ENCODE data around the gene TLE3. TPM values are rescaled to one million over a fixed set of nuclear protein-coding genes. Genes with fewer than 3 reads are reported as not detected.

The TLE3 gene
- total RNA-seq, 2 donors from 2014 or later, result 157 to 246 TPM

DNA sequence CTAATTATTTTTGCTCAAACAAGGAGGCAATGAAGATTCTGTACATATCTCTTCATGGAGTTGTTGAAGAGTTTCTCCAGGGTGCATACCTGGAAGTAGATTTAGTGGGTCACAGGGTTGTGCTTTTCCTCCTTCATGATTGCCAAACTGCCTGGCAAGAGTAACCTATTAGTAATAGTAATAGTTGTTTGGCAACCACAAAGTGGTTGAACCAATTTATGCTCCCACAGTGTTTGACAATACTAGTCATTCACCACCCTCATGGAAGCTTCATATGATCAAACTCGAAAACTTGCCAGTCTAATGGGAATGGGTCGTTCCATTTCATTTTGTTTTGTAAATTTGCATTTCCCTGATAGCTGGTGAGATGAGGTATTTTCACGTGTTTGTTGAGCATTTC is 57.8 kb downstream of the TLE3 start:
- no peaks in the 10 kb centered on the region for H3K4me1 ChIP-seq (replicated peaks)
- no peaks in the 10 kb centered on the region for H3K36me3 ChIP-seq
- intact Hi-C loops (cut with DNase I), result no loop called here
- H3K9me3 ChIP-seq, result no peaks in the 10 kb centered on the region
- 87% methylated on average over 3 of the region's 3 CpGs for WGBS
- TF ChIP-seq, protein P1, sequence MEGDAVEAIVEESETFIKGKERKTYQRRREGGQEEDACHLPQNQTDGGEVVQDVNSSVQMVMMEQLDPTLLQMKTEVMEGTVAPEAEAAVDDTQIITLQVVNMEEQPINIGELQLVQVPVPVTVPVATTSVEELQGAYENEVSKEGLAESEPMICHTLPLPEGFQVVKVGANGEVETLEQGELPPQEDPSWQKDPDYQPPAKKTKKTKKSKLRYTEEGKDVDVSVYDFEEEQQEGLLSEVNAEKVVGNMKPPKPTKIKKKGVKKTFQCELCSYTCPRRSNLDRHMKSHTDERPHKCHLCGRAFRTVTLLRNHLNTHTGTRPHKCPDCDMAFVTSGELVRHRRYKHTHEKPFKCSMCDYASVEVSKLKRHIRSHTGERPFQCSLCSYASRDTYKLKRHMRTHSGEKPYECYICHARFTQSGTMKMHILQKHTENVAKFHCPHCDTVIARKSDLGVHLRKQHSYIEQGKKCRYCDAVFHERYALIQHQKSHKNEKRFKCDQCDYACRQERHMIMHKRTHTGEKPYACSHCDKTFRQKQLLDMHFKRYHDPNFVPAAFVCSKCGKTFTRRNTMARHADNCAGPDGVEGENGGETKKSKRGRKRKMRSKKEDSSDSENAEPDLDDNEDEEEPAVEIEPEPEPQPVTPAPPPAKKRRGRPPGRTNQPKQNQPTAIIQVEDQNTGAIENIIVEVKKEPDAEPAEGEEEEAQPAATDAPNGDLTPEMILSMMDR (IDR thresholded peaks at IDR 0.05), result no peak
- TF ChIP-seq POLR2A (IDR thresholded peaks at IDR 0.05) (no peak), POLR2AphosphoS5 (IDR thresholded peaks at IDR 0.05) (no peak)
- no peak overlapping the region for H3K4me3 ChIP-seq
- no peak for DNase-seq (ENCODE audit: low spot score)
- no peaks in the 10 kb centered on the region for H3K27me3 ChIP-seq (replicated peaks; ENCODE audit: insufficient read depth)
- H3K27ac ChIP-seq, result no peak overlapping the region

DNA sequence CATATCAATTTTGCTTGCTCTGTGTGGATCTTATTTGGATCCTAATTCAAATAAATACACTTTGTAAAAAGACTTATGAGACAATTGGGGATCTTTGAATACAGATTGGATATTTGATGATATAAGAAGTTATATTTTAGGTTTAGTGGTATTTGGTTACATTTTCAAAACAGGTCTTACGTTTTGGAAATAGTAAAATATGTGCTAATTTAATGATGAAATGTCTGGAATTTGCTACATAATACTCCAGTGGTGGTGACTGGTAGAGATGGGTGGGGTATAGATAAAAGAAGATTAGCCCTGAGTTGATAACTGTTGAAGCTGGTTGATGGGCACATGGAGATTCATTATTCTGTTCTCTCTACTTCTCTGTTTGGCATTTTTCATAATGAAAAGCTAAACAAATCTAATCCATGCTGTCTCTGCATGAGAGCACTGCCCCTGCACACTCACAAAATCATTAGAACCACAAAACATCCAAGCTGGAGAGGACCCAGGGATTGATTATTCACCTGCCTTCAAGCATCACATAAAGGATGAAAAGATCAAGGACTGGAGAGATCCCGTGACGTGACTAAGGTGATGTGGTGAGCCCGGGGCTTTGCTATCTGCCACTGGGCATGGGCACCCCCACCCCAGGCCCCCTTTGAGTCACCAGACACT is 58.9 kb downstream of the TLE3 start:
- Histone ChIP-seq H3K9me3 (no peaks in the 10 kb centered on the region), H3K27me3 (replicated peaks; ENCODE audit: insufficient read depth) (no peaks in the 10 kb centered on the region), H3K36me3 (no peaks in the 10 kb centered on the region), H3K27ac (no peak overlapping the region), H3K4me3 (no peak overlapping the region), H3K4me1 (replicated peaks) (no peaks in the 10 kb centered on the region)
- intact Hi-C loops (cut with DNase I), result no loop called here
- WGBS, result 79% methylated on average over 4 of the region's 4 CpGs
- no peak for DNase-seq (ENCODE audit: low spot score)
- no peak for TF ChIP-seq POLR2A (IDR thresholded peaks at IDR 0.05)

DNA sequence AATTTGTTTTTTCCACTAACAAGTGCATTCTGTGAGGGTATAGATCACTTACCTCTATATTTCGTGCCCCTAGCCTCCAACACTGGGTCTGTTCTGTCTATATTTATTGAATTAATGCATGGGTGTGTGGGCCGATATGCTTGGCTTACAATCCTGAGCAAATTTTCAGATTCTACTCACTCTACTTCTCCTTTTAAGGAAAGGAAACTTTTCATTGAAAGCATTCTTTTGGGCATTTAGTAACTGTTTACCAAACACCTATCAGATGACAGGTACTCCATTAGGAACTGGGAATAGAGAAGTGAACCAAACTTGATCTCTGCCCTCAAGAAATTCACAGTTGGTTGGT is 60.5 kb downstream of the TLE3 start:
- TF ChIP-seq, protein P1 (IDR thresholded peaks at IDR 0.05), result no peak
- TF ChIP-seq POLR2A (IDR thresholded peaks at IDR 0.05), result no peak
- no peak for TF ChIP-seq POLR2AphosphoS5 (IDR thresholded peaks at IDR 0.05)

DNA sequence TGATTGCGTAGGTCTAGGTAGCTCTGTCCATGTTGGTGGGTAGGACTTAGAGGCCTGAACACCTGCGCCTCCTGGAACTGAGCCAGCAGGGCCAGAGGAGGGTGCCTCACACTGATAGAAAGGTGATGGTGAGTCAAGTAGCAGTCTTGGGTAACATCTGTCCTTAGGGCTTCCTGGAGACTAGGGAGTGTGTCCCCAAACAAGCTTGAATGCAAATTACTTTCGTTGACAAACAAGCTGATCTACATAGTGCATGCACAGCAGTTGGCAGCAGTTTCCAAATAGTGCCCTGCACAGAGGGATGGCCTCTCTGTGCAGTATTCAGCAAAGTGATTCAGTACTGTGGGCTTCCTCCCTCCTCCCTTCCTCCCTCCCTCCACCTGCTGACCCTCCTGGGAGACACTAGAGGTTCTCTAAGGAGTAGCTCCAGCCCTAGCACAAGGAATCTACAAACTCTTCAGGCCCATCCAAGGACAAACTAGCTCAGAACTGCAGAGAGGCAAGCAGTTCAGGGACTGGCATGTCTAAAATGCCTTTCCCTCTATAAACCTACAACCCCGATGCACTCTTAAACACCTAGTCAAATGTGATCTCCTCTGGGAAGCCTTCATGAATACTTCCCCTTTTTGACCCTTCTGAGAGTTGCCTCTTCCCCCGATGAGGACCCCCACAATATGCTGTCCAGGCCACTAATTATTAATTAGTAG is 61.0 kb downstream of the TLE3 start:
- no peaks in the 10 kb centered on the region for H3K4me1 ChIP-seq (replicated peaks)
- intact Hi-C loops (cut with DNase I), result no loop called here
- H3K4me3 ChIP-seq, result no peak overlapping the region
- H3K9me3 ChIP-seq, result no peaks in the 10 kb centered on the region
- no peaks in the 10 kb centered on the region for H3K36me3 ChIP-seq
- WGBS, result 86% methylated on average over 5 of the region's 5 CpGs
- H3K27me3 ChIP-seq (replicated peaks; ENCODE audit: insufficient read depth), result no peaks in the 10 kb centered on the region
- no peak for TF ChIP-seq POLR2A (IDR thresholded peaks at IDR 0.05)
- no peak for TF ChIP-seq POLR2AphosphoS5 (IDR thresholded peaks at IDR 0.05)
- TF ChIP-seq, protein P1 (IDR thresholded peaks at IDR 0.05), result no peak
- DNase-seq (ENCODE audit: low spot score), result no peak
- H3K27ac ChIP-seq, result no peak overlapping the region

More for the DNA sequence above, 60.5 kb downstream of the TLE3 start:
- Histone ChIP-seq H3K27ac (no peak overlapping the region), H3K36me3 (no peaks in the 10 kb centered on the region), H3K9me3 (no peaks in the 10 kb centered on the region), H3K4me3 (no peak overlapping the region), H3K27me3 (replicated peaks; ENCODE audit: insufficient read depth) (no peaks in the 10 kb centered on the region), H3K4me1 (replicated peaks) (no peaks in the 10 kb centered on the region)
- DNase-seq (ENCODE audit: low spot score), result no peak
- intact Hi-C loops (cut with DNase I), result no loop called here
- WGBS, result 93% methylated on average over 2 of the region's 2 CpGs

DNA sequence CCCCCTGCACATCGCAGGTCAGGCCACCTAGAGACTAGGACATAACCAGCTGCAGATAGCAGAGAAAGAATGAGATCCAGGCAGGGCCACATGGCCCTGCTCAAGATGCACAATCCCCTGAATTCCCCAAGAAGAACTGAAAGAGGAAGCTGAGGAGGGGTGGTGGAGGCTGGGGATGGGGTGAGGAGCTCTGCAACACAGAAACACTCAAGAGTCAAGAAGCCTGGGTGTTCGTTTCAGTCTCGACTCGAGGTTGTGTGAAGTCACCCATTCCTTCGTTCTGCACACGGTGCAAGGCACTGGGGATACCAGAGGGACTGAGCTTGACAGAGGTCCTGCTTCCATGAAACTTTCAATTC is 62.0 kb downstream of the TLE3 start:
- intact Hi-C loops (cut with DNase I), result no loop called here
- no peak overlapping the region for H3K27ac ChIP-seq
- DNase-seq (ENCODE audit: low spot score), result no peak
- H3K27me3 ChIP-seq (replicated peaks; ENCODE audit: insufficient read depth), result no peaks in the 10 kb centered on the region
- no peaks in the 10 kb centered on the region for H3K4me1 ChIP-seq (replicated peaks)
- no peak for TF ChIP-seq POLR2A (IDR thresholded peaks at IDR 0.05)
- TF ChIP-seq, protein P1 (IDR thresholded peaks at IDR 0.05), result no peak
- 79% methylated on average over 6 of the region's 6 CpGs for WGBS
- no peaks in the 10 kb centered on the region for H3K36me3 ChIP-seq
- no peaks in the 10 kb centered on the region for H3K9me3 ChIP-seq
- no peak overlapping the region for H3K4me3 ChIP-seq

Data from prostate gland (tissue), 2 donors.